K562 (cell line): ENCODE results near the gene MCM5. TPM values are rescaled to one million over a fixed set of nuclear protein-coding genes. Genes with fewer than 3 reads are reported as not detected.

ENCODE experiments used
- ATAC-seq: fragments of 200-7000 bp; cut with Tn5 transposase; 3 replicates; pipeline ENCODE4 v1.9.1; 2020; ENCODE audit warnings: moderate library complexity
- BruUV-seq: library from RNA; stranded (reverse); fragments of 400-500 nt; replicated peaks from 2 replicates; lab custom pipeline; 2021; lab: Mats Ljungman, UMichigan
- CTCF ChIA-PET: fragments of 300-600 bp; formaldehyde crosslinking; extraction: SDS; loops from one replicate; lab custom pipeline; 2021; ENCODE audit warnings: low intra/inter-chr PET ratio; lab: Yijun Ruan, JAX
- POLR2A ChIA-PET: fragments of 300-600, 350-650 bp; sonication (Branson Sonifier 250); formaldehyde crosslinking; extraction: SDS; loops from one replicate; lab custom pipeline; 2021; ENCODE audit warnings: antibody characterized with exemption, inconsistent platforms; lab: Yijun Ruan, JAX
- DNase-seq, 4 experiments: peaks; one replicate each; pipeline versions ENCODE4 v3.0.0 to v3.0.0-alpha.2; 2011 to 2018; ENCODE audit warnings: low spot score in 3 of 4, mixed read lengths in 3 of 4; ENCODE audit errors: extremely low read depth in 1 of 4
- FAIRE-seq: peaks from 2 replicates; lab custom pipeline; 2011; peaks lifted over from hg19 to GRCh38; lab: Jason Lieb, UNC
- H2AFZ ChIP-seq: 2 replicates; pipeline ENCODE4 v1.6.0; 2011; ENCODE audit warnings: low read depth, low read length, control low read depth, inconsistent platforms
- H3K27ac ChIP-seq: fragments of 200-600 bp; 3 replicates; pipeline ENCODE4 v1.8.0; 2011; ENCODE audit warnings: low read depth, mild to moderate bottlenecking, control low read depth, inconsistent platforms, low read length, moderate library complexity, mixed read lengths; ENCODE audit errors: extremely low read depth
- H3K27me3 ChIP-seq, 2 experiments: fragments of 300-600 bp in 1 of 2; 2 replicates in 1 of 2; 3 replicates in 1 of 2; pipeline versions ENCODE4 v1.6.0 to v1.8.0; 2011; ENCODE audit warnings: inconsistent platforms in 2 of 2, low read length in 2 of 2, mild to moderate bottlenecking in 1 of 2, mixed read lengths in 1 of 2, moderate library complexity in 1 of 2; ENCODE audit not compliant: control insufficient read depth in 2 of 2, insufficient read depth in 2 of 2
- H3K36me3 ChIP-seq: fragments of 300-600 bp; 3 replicates; pipeline ENCODE4 v1.8.0; 2011; ENCODE audit warnings: mild to moderate bottlenecking, low read length, inconsistent platforms; ENCODE audit not compliant: control insufficient read depth, insufficient read depth
- H3K4me1 ChIP-seq, 2 experiments: fragments of 200-600 bp in 1 of 2; replicated peaks in 1 of 2; 2 replicates in 1 of 2; 3 replicates in 1 of 2; pipeline versions ENCODE4 v1.5.1 to v1.8.0; 2011; ENCODE audit warnings: inconsistent platforms in 2 of 2, low read length in 2 of 2, mild to moderate bottlenecking in 1 of 2, mixed read lengths in 1 of 2, moderate library complexity in 1 of 2; ENCODE audit not compliant: control insufficient read depth in 2 of 2, insufficient read depth in 2 of 2
- H3K4me2 ChIP-seq: 2 replicates; pipeline ENCODE4 v1.6.1; 2011; ENCODE audit warnings: low read length, control low read depth, inconsistent platforms, mixed read lengths; ENCODE audit not compliant: insufficient read depth
- H3K4me3 ChIP-seq: fragments of 200-600 bp; sonication (generic), shearing (Covaris generic); 2 replicates; pipeline ENCODE4 v1.5.1; 2016; ENCODE audit warnings: control low read depth, inconsistent platforms
- H3K79me2 ChIP-seq: fragments of 200-600 bp; 3 replicates; pipeline ENCODE4 v1.8.0; 2011; ENCODE audit warnings: low read length, inconsistent platforms; ENCODE audit not compliant: control insufficient read depth, insufficient read depth
- H3K9ac ChIP-seq, 2 experiments: 2 replicates each; pipeline versions ENCODE4 v1.6.0 to v1.6.1; 2011; ENCODE audit warnings: low read depth in 2 of 2, low read length in 2 of 2, control low read depth in 1 of 2, inconsistent platforms in 1 of 2, mild to moderate bottlenecking in 1 of 2, mixed read lengths in 1 of 2; ENCODE audit not compliant: insufficient read depth in 1 of 2
- H3K9me1 ChIP-seq: one replicate; pipeline ENCODE4 v1.6.0; 2011; ENCODE audit warnings: inconsistent platforms, mild to moderate bottlenecking, low read length, moderate library complexity; ENCODE audit not compliant: control insufficient read depth, insufficient read depth
- H3K9me3 ChIP-seq: replicated peaks from 2 replicates; pipeline ENCODE4 v1.5.1; 2011; ENCODE audit warnings: low read depth, low read length, inconsistent platforms; ENCODE audit not compliant: control insufficient read depth, insufficient read depth
- H4K20me1 ChIP-seq: replicated peaks from 2 replicates; pipeline ENCODE4 v1.6.1; 2011; ENCODE audit warnings: low read length, inconsistent platforms, mixed read lengths; ENCODE audit not compliant: control insufficient read depth, insufficient read depth
- CEBPB ChIP-seq: fragments of 450-650 bp; IDR thresholded peaks from 2 replicates; pipeline ENCODE4 v1.6.1; 2016; ENCODE audit warnings: missing genetic modification characterization, missing compliant biosample characterization
- ETS2 ChIP-seq: IDR thresholded peaks from 2 replicates; pipeline ENCODE4 v1.6.1; 2016; ENCODE audit warnings: borderline replicate concordance, missing genetic modification characterization, mild to moderate bottlenecking, moderate library complexity, missing compliant biosample characterization; ENCODE audit not compliant: poor library complexity, severe bottlenecking
- LCOR ChIP-seq: sonication (generic); formaldehyde crosslinking; IDR thresholded peaks from 2 replicates; pipeline ENCODE4 v1.8.0; 2022; ENCODE audit warnings: mild to moderate bottlenecking, missing genetic modification reagents
- MEF2A ChIP-seq: IDR thresholded peaks from 2 replicates; pipeline ENCODE4 v1.6.1; 2011; ENCODE audit warnings: low read depth, mild to moderate bottlenecking, low read length, moderate library complexity; ENCODE audit not compliant: control insufficient read depth
- NBN ChIP-seq: fragments of 450-650 bp; IDR thresholded peaks from 2 replicates; pipeline ENCODE4 v1.6.1; 2016; ENCODE audit warnings: low read depth, mild to moderate bottlenecking
- NR2C1 ChIP-seq, 2 experiments: fragments of 450-650 bp; IDR thresholded peaks; 2 replicates each; pipeline ENCODE4 v1.6.1; 2017; ENCODE audit warnings: mild to moderate bottlenecking in 2 of 2, antibody characterized with exemption in 1 of 2, inconsistent platforms in 1 of 2, missing compliant biosample characterization in 1 of 2, missing genetic modification characterization in 1 of 2
- PCBP2 ChIP-seq: fragments of 200-400 bp; formaldehyde crosslinking; IDR thresholded peaks from 2 replicates; pipeline ENCODE4 v1.6.1; 2018; ENCODE audit warnings: low read length, low read depth, mild to moderate bottlenecking, moderate library complexity; ENCODE audit not compliant: poor library complexity, severe bottlenecking
- SIX5 ChIP-seq, 2 experiments: IDR thresholded peaks; 2 replicates each; pipeline ENCODE4 v1.6.1; 2011; ENCODE audit warnings: low read length in 2 of 2, borderline replicate concordance in 1 of 2, low read depth in 1 of 2, mild to moderate bottlenecking in 1 of 2, moderate library complexity in 1 of 2; ENCODE audit not compliant: insufficient read depth in 1 of 2
- SRSF9 ChIP-seq: fragments of 200-400 bp; formaldehyde crosslinking; IDR thresholded peaks from 2 replicates; pipeline ENCODE4 v1.6.1; 2017; ENCODE audit warnings: low read depth, low read length, borderline replicate concordance
- USF2 ChIP-seq: sonication (generic); formaldehyde crosslinking; IDR thresholded peaks from 2 replicates; pipeline ENCODE4 v1.5.0; 2020; ENCODE audit warnings: missing genetic modification reagents
- ZNF384 ChIP-seq: IDR thresholded peaks from 2 replicates; pipeline ENCODE4 v1.6.1; 2012; ENCODE audit warnings: low read depth, low read length, improper control_type of control experiment
- WGBS: fragments of 100-300 bp; shearing (Covaris generic); methylation state at CpG from one replicate; pipeline ENCODE4 v1.1.6; 2016; ENCODE audit warnings: low coverage, mixed read lengths; ENCODE audit not compliant: insufficient coverage; ENCODE audit errors: missing lambda C conversion rate; 5-methylcytosine and 5-hydroxymethylcytosine counted together
- in situ Hi-C: fragments of 300-500 bp; cut with MboI; formaldehyde crosslinking; loops from 4 replicates; pipeline ENCODE4 v1.15.0; 2018; ENCODE audit warnings: inconsistent platforms, mixed read lengths
- intact Hi-C: fragments of 100-400 bp; cut with micrococcal nuclease; formaldehyde crosslinking; loops from 2 replicates; pipeline ENCODE4 v1.14.2; 2022
- polyA plus RNA-seq, 8 experiments: library from polyadenylated mRNA; depleted of rRNA in 4 of 8; stranded (reverse) in 5 of 8; unstranded in 3 of 8; fragments of >200 nt; fragmentation: Nextera tagmentation in 2 of 8; fragmentation: Illumina TruSeq in 1 of 8; extraction: Ambion mirVana in 2 of 8; extraction: Trizol in 1 of 8; gene quantifications; 2 replicates each; pipeline versions ENCODE4 v1.2.1 to v1.2.3, GENCODE V29; 2011 to 2014; ENCODE audit warnings: inconsistent platforms in 1 of 8, missing spikeins in 1 of 8
- total RNA-seq, 7 experiments: library from RNA; depleted of rRNA in 6 of 7; stranded (reverse); fragments of >200 nt in 6 of 7; fragmentation: Illumina TruSeq in 2 of 7; extraction: Trizol in 2 of 7; gene quantifications; 2 replicates each; pipeline versions ENCODE4 v1.2.1 to v1.2.3, GENCODE V29; 2011 to 2021; ENCODE audit warnings: low replicate concordance in 1 of 7
- TF ChIP-seq, protein P1 (sequence below): fragments of 200-800 bp; sonication (Bioruptor generic); IDR thresholded peaks from 2 replicates; pipeline ENCODE4 v1.6.1; 2017; ENCODE audit warnings: missing genetic modification characterization, missing compliant biosample characterization
- TF ChIP-seq, protein P2 (sequence below): fragments of 450-650 bp; IDR thresholded peaks from 2 replicates; pipeline ENCODE4 v1.6.1; 2018; ENCODE audit not compliant: partially characterized antibody

MCM5 gene
- total and polyA plus RNA-seq, 9 of the 15 experiments (the other 6 are each of a cell fraction or from before 2014, with no cell fraction given): 5.6 to 180 (median 66.1) TPM

DNA sequence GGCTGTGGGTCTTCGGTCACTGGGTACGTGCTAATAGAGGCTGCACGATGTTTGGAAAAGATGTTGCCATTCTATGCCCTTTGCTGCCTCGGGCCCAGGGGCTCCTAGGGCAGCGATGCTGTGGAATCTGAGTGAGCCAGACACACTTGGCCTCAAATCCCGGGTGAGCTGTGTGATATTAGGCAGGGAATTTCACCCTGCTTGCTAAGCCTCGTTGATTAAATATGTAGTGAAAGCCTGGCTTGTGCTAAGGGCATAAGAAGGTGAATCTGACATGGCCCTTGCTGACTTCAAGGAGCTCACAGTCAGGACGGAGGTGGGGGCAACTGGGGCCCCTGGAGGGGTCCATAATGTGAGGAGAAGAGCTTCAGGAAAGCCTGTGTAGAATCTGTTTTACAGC lies 24.4 kb upstream of the MCM5 start (continued):
- TF ChIP-seq ETS2 (tag) (no peak), LCOR (CRISPR knock-in tag) (no peak), PCBP2 (no peak), SIX5 (IDR thresholded peaks at IDR 0.05; ENCODE audit: borderline replicate concordance in 1 of 2, insufficient read depth in 1 of 2, low read depth in 1 of 2, low read length in 2 of 2) (no peak), USF2 (CRISPR knock-in tag) (no peak), NBN (no peak)

- peak; percentile 76 for ATAC-seq
- peak; percentile 99 for FAIRE-seq
- TF ChIP-seq MEF2A: no peak
- TF ChIP-seq ZNF384: peak; percentile 39; the same call in 1 of the 2 replicates
- peak; percentile 87 for TF ChIP-seq NR2C1 (IDR thresholded peaks at IDR 0.05)
- peak; percentile 93 for TF ChIP-seq NR2C1 (tag; IDR thresholded peaks at IDR 0.05)
- TF ChIP-seq, protein P1, sequence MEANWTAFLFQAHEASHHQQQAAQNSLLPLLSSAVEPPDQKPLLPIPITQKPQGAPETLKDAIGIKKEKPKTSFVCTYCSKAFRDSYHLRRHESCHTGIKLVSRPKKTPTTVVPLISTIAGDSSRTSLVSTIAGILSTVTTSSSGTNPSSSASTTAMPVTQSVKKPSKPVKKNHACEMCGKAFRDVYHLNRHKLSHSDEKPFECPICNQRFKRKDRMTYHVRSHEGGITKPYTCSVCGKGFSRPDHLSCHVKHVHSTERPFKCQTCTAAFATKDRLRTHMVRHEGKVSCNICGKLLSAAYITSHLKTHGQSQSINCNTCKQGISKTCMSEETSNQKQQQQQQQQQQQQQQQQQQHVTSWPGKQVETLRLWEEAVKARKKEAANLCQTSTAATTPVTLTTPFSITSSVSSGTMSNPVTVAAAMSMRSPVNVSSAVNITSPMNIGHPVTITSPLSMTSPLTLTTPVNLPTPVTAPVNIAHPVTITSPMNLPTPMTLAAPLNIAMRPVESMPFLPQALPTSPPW (CRISPR knock-in tag): peak; percentile 98
- TF ChIP-seq, protein P2, sequence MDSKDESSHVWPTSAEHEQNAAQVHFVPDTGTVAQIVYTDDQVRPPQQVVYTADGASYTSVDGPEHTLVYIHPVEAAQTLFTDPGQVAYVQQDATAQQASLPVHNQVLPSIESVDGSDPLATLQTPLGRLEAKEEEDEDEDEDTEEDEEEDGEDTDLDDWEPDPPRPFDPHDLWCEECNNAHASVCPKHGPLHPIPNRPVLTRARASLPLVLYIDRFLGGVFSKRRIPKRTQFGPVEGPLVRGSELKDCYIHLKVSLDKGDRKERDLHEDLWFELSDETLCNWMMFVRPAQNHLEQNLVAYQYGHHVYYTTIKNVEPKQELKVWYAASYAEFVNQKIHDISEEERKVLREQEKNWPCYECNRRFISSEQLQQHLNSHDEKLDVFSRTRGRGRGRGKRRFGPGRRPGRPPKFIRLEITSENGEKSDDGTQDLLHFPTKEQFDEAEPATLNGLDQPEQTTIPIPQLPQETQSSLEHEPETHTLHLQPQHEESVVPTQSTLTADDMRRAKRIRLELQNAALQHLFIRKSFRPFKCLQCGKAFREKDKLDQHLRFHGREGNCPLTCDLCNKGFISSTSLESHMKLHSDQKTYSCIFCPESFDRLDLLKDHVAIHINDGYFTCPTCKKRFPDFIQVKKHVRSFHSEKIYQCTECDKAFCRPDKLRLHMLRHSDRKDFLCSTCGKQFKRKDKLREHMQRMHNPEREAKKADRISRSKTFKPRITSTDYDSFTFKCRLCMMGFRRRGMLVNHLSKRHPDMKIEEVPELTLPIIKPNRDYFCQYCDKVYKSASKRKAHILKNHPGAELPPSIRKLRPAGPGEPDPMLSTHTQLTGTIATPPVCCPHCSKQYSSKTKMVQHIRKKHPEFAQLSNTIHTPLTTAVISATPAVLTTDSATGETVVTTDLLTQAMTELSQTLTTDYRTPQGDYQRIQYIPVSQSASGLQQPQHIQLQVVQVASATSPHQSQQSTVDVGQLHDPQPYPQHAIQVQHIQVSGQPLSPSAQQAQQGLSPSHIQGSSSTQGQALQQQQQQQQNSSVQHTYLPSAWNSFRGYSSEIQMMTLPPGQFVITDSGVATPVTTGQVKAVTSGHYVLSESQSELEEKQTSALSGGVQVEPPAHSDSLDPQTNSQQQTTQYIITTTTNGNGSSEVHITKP: peak; percentile 51
- no peak for TF ChIP-seq SRSF9
- TF ChIP-seq CEBPB (tag): peak; percentile 95
Measured at GRCh38 chr22:35376728-35377472, 23.0 kb upstream of the MCM5 start.

More at GRCh38 chr22:35376728-35377472, 23.0 kb upstream of the MCM5 start:
- intact Hi-C loops: no loop called here
- peaks cover 20 to 32% of the 10 kb centered on the region in 2 experiments for H3K4me1 ChIP-seq
- peak overlapping the region; percentile 97 for H3K27ac ChIP-seq
- no peak overlapping the region; the same call in 1 of the 2 replicates for H3K4me3 ChIP-seq
- no peaks in the 10 kb centered on the region for H3K9me3 ChIP-seq
- H3K9ac ChIP-seq: peak overlapping the region; percentile 11 to 78; a peak in 3 of 4 replicates
- peak; percentile 85 to 95 (median 87) for DNase-seq
- CTCF ChIA-PET: no interaction called here
- no peaks in the 10 kb centered on the region for H4K20me1 ChIP-seq
- no peaks in the 10 kb centered on the region for H3K27me3 ChIP-seq
- peak overlapping the region; percentile 94 for H2AFZ ChIP-seq
- no TSS peak for BruUV-seq
- no peaks in the 10 kb centered on the region for H3K79me2 ChIP-seq
- in situ Hi-C loops: no loop called here
- H3K36me3 ChIP-seq: no peaks in the 10 kb centered on the region
- H3K9me1 ChIP-seq: no peaks in the 10 kb centered on the region
- peak overlapping the region; percentile 82 for H3K4me2 ChIP-seq
- 5% methylated on average over 12 of the region's 17 CpGs for WGBS
- POLR2A ChIA-PET: interaction anchor here (0.6 to 1.2 kb wide), 5 partner anchors 22 to 160 kb away, joined by 3 read pairs; no protein-coding TSS in a partner anchor
